Measurements from ENCODE around the gene PF4V1.

Gene PF4V1

GRCh38 chr4:73860917-73861316, 7.8 kb downstream of the PF4V1 start:
- Histone ChIP-seq H2BK12ac (ENCODE audit: low read length) (no peak overlapping the region), H3K14ac (ENCODE audit: low read length) (no peak overlapping the region), H3K18ac (ENCODE audit: low read length) (no peak overlapping the region), H3K4me3 (ENCODE audit: low read length in 2 of 2) (no peak overlapping the region), H4K91ac (ENCODE audit: low read depth, low read length, poor library complexity) (no peak overlapping the region), H3K4ac (ENCODE audit: low read length) (no peak overlapping the region), H3K23ac (ENCODE audit: low read depth, low read length, poor library complexity) (no peak overlapping the region), H2BK15ac (ENCODE audit: low read length) (no peak overlapping the region), H3K4me2 (ENCODE audit: insufficient read depth, low read length, poor library complexity, severe bottlenecking) (no peak overlapping the region), H3K9ac (ENCODE audit: low read depth, low read length, poor library complexity) (no peak overlapping the region), H2BK120ac (ENCODE audit: low read depth, low read length) (no peak overlapping the region), H4K8ac (ENCODE audit: low read depth, low read length) (no peak overlapping the region), H3K9me3 (replicated peaks in 1 of 2; ENCODE audit: control insufficient read depth in 2 of 2, insufficient read depth in 1 of 2, low read depth in 1 of 2, low read length in 2 of 2) (no peaks in the 10 kb centered on the region), H3K79me1 (ENCODE audit: low read depth, low read length) (no peaks in the 10 kb centered on the region), H3K27ac (replicated peaks; ENCODE audit: low read length) (no peak overlapping the region), H3K36me3 (replicated peaks in 1 of 2; ENCODE audit: control insufficient read depth in 2 of 2, insufficient read depth in 2 of 2, low read length in 2 of 2) (no peaks in the 10 kb centered on the region), H3K4me1 (ENCODE audit: control insufficient read depth in 2 of 2, insufficient read depth in 1 of 2, low read depth in 1 of 2, low read length in 2 of 2) (no peaks in the 10 kb centered on the region), H3K27me3 (ENCODE audit: control insufficient read depth in 3 of 3, insufficient read depth in 3 of 3, low read depth in 1 of 3, low read length in 3 of 3) (no peaks in the 10 kb centered on the region), H2AFZ (ENCODE audit: low read length) (no peak overlapping the region), H2AK5ac (ENCODE audit: low read depth, low read length) (no peak overlapping the region), H2BK5ac (ENCODE audit: low read length) (no peak overlapping the region)
- DNase-seq (ENCODE audit: low spot score), result no peak
- no CpG with 5 or more reads among the region's 3 CpGs for WGBS, 2 donors (ENCODE audit: extremely low coverage in 2 of 2, insufficient read length in 2 of 2, insufficient replicate concordance in 1 of 2)

DNA sequence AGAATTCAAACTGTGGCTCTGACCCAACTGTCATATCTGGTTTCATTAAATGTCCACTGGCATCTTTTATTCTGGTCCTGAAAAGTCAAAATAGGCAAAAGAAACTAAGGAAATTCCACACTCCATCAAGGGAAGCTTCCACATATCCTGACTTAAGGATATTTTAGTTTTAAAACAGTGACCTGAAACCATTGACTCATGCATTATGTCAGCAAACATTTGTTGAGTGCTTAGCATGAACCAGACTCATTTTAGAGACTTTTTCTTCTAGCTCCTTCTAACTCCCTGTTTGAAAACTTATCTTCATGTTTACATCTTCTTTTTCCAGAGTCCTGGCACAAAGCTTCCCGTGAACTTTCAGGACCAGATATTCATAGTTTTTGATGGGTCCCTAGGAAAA, 9.2 kb downstream of the PF4V1 start:
- H3K4me3 ChIP-seq (ENCODE audit: low read length in 2 of 2), result no peak overlapping the region
- DNase-seq (ENCODE audit: low spot score), result no peak
- no peaks in the 10 kb centered on the region for H3K9me3 ChIP-seq (replicated peaks in 1 of 2; ENCODE audit: control insufficient read depth in 2 of 2, insufficient read depth in 1 of 2, low read depth in 1 of 2, low read length in 2 of 2)
- H4K91ac ChIP-seq (ENCODE audit: low read depth, low read length, poor library complexity), result no peak overlapping the region
- no peak overlapping the region for H3K27ac ChIP-seq (replicated peaks; ENCODE audit: low read length)
- H3K4me1 ChIP-seq (ENCODE audit: control insufficient read depth in 2 of 2, insufficient read depth in 1 of 2, low read depth in 1 of 2, low read length in 2 of 2), result no peaks in the 10 kb centered on the region
- no peak overlapping the region for H2BK120ac ChIP-seq (ENCODE audit: low read depth, low read length)
- H2BK15ac ChIP-seq (ENCODE audit: low read length), result no peak overlapping the region
- no peak overlapping the region for H2BK5ac ChIP-seq (ENCODE audit: low read length)
- no peak overlapping the region for H3K9ac ChIP-seq (ENCODE audit: low read depth, low read length, poor library complexity)
- H3K4me2 ChIP-seq (ENCODE audit: insufficient read depth, low read length, poor library complexity, severe bottlenecking), result no peak overlapping the region
- H3K18ac ChIP-seq (ENCODE audit: low read length), result no peak overlapping the region
- H4K8ac ChIP-seq (ENCODE audit: low read depth, low read length), result no peak overlapping the region
- H2AK5ac ChIP-seq (ENCODE audit: low read depth, low read length), result no peak overlapping the region
- no peaks in the 10 kb centered on the region for H3K27me3 ChIP-seq (ENCODE audit: control insufficient read depth in 3 of 3, insufficient read depth in 3 of 3, low read depth in 1 of 3, low read length in 3 of 3)
- H3K79me1 ChIP-seq (ENCODE audit: low read depth, low read length), result no peaks in the 10 kb centered on the region
- no peak overlapping the region for H2AFZ ChIP-seq (ENCODE audit: low read length)
- no peak overlapping the region for H3K14ac ChIP-seq (ENCODE audit: low read length)
- H3K23ac ChIP-seq (ENCODE audit: low read depth, low read length, poor library complexity), result no peak overlapping the region
- H3K4ac ChIP-seq (ENCODE audit: low read length), result no peak overlapping the region
- no peak overlapping the region for H2BK12ac ChIP-seq (ENCODE audit: low read length)
- no CpG with 5 or more reads among the region's 1 CpG for WGBS, 2 donors (ENCODE audit: extremely low coverage in 2 of 2, insufficient read length in 2 of 2, insufficient replicate concordance in 1 of 2)
- no peaks in the 10 kb centered on the region for H3K36me3 ChIP-seq (replicated peaks in 1 of 2; ENCODE audit: control insufficient read depth in 2 of 2, insufficient read depth in 2 of 2, low read length in 2 of 2)

GRCh38 chr4:73864365-73864764, 11.3 kb downstream of the PF4V1 start:
- no peak overlapping the region for H2BK12ac ChIP-seq (ENCODE audit: low read length)
- peaks cover 0 to 11% (median 7%) of the 10 kb centered on the region in 3 experiments for H3K27me3 ChIP-seq (ENCODE audit: control insufficient read depth in 3 of 3, insufficient read depth in 3 of 3, low read depth in 1 of 3, low read length in 3 of 3)
- H2BK15ac ChIP-seq (ENCODE audit: low read length), result no peak overlapping the region
- no peak overlapping the region for H3K4me2 ChIP-seq (ENCODE audit: insufficient read depth, low read length, poor library complexity, severe bottlenecking)
- no peak overlapping the region for H2BK5ac ChIP-seq (ENCODE audit: low read length)
- H3K14ac ChIP-seq (ENCODE audit: low read length), result no peak overlapping the region
- H3K4ac ChIP-seq (ENCODE audit: low read length), result no peak overlapping the region
- H3K23ac ChIP-seq (ENCODE audit: low read depth, low read length, poor library complexity), result no peak overlapping the region
- H3K9ac ChIP-seq (ENCODE audit: low read depth, low read length, poor library complexity), result no peak overlapping the region
- H3K27ac ChIP-seq (replicated peaks; ENCODE audit: low read length), result no peak overlapping the region
- H4K8ac ChIP-seq (ENCODE audit: low read depth, low read length), result no peak overlapping the region
- H3K18ac ChIP-seq (ENCODE audit: low read length), result no peak overlapping the region
- no peak overlapping the region for H3K4me3 ChIP-seq (ENCODE audit: low read length in 2 of 2)
- no peak overlapping the region for H2BK120ac ChIP-seq (ENCODE audit: low read depth, low read length)
- no CpG with 5 or more reads among the region's 2 CpGs for WGBS, 2 donors (ENCODE audit: extremely low coverage in 2 of 2, insufficient read length in 2 of 2, insufficient replicate concordance in 1 of 2)
- H3K4me1 ChIP-seq (ENCODE audit: control insufficient read depth in 2 of 2, insufficient read depth in 1 of 2, low read depth in 1 of 2, low read length in 2 of 2), result no peaks in the 10 kb centered on the region
- H3K36me3 ChIP-seq (replicated peaks in 1 of 2; ENCODE audit: control insufficient read depth in 2 of 2, insufficient read depth in 2 of 2, low read length in 2 of 2), result no peaks in the 10 kb centered on the region
- DNase-seq (ENCODE audit: low spot score), result no peak
- no peaks in the 10 kb centered on the region for H3K9me3 ChIP-seq (replicated peaks in 1 of 2; ENCODE audit: control insufficient read depth in 2 of 2, insufficient read depth in 1 of 2, low read depth in 1 of 2, low read length in 2 of 2)
- H2AFZ ChIP-seq (ENCODE audit: low read length), result no peak overlapping the region
- no peak overlapping the region for H4K91ac ChIP-seq (ENCODE audit: low read depth, low read length, poor library complexity)
- H2AK5ac ChIP-seq (ENCODE audit: low read depth, low read length), result no peak overlapping the region
- no peaks in the 10 kb centered on the region for H3K79me1 ChIP-seq (ENCODE audit: low read depth, low read length)

DNA sequence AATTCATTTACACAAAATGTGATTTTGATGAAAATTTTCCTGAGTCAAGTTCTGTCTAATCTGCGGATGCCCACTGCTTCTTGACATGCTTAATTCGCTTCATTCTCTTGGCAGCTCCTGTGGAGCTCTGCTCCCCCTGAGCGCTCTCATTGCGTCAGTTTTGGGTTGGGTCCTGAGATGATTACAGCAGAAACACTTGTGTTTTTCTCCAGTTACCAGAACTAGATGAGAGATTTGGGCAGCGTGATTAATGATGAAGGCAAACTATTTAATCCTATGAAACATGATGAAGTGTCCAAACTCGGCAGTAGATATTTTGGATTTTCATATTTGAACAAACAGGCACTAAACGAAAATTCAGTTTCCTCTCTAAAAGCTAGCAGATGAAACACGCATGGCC, 11.9 kb downstream of the PF4V1 start:
- no peak overlapping the region for H3K9ac ChIP-seq (ENCODE audit: low read depth, low read length, poor library complexity)
- WGBS, 2 donors (ENCODE audit: extremely low coverage in 2 of 2, insufficient read length in 2 of 2, insufficient replicate concordance in 1 of 2), result no CpG with 5 or more reads among the region's 8 CpGs
- peaks cover 0 to 17% (median 11%) of the 10 kb centered on the region in 3 experiments for H3K27me3 ChIP-seq (ENCODE audit: control insufficient read depth in 3 of 3, insufficient read depth in 3 of 3, low read depth in 1 of 3, low read length in 3 of 3)
- H3K4me2 ChIP-seq (ENCODE audit: insufficient read depth, low read length, poor library complexity, severe bottlenecking), result no peak overlapping the region
- H2AK5ac ChIP-seq (ENCODE audit: low read depth, low read length), result no peak overlapping the region
- no peak overlapping the region for H3K18ac ChIP-seq (ENCODE audit: low read length)
- no peak overlapping the region for H3K27ac ChIP-seq (replicated peaks; ENCODE audit: low read length)
- no peak overlapping the region for H4K8ac ChIP-seq (ENCODE audit: low read depth, low read length)
- no peaks in the 10 kb centered on the region for H3K9me3 ChIP-seq (replicated peaks in 1 of 2; ENCODE audit: control insufficient read depth in 2 of 2, insufficient read depth in 1 of 2, low read depth in 1 of 2, low read length in 2 of 2)
- no peak overlapping the region for H2AFZ ChIP-seq (ENCODE audit: low read length)
- no peak overlapping the region for H2BK15ac ChIP-seq (ENCODE audit: low read length)
- no peak overlapping the region for H3K23ac ChIP-seq (ENCODE audit: low read depth, low read length, poor library complexity)
- no peak overlapping the region for H2BK12ac ChIP-seq (ENCODE audit: low read length)
- H4K91ac ChIP-seq (ENCODE audit: low read depth, low read length, poor library complexity), result no peak overlapping the region
- H3K4me3 ChIP-seq (ENCODE audit: low read length in 2 of 2), result no peak overlapping the region
- H3K79me1 ChIP-seq (ENCODE audit: low read depth, low read length), result no peaks in the 10 kb centered on the region
- no peak overlapping the region for H3K14ac ChIP-seq (ENCODE audit: low read length)
- no peaks in the 10 kb centered on the region for H3K4me1 ChIP-seq (ENCODE audit: control insufficient read depth in 2 of 2, insufficient read depth in 1 of 2, low read depth in 1 of 2, low read length in 2 of 2)
- H2BK5ac ChIP-seq (ENCODE audit: low read length), result no peak overlapping the region
- H2BK120ac ChIP-seq (ENCODE audit: low read depth, low read length), result no peak overlapping the region
- no peak for DNase-seq (ENCODE audit: low spot score)
- no peaks in the 10 kb centered on the region for H3K36me3 ChIP-seq (replicated peaks in 1 of 2; ENCODE audit: control insufficient read depth in 2 of 2, insufficient read depth in 2 of 2, low read length in 2 of 2)
- H3K4ac ChIP-seq (ENCODE audit: low read length), result no peak overlapping the region

Measured in neuronal stem cell (in vitro differentiated cells).